GM04504 (cell line): ENCODE results near the gene ATAD1.
"Not testable (repeated sequence)": the region's sequence is repeated elsewhere in the genome, so short reads cannot be mapped to it uniquely, and the experiment has no call there.

ENCODE experiments used
- DNase-seq: peaks from one replicate; pipeline ENCODE4 v3.0.0-alpha.2; 2012; ENCODE audit warnings: low read depth

Gene ATAD1

DNA sequence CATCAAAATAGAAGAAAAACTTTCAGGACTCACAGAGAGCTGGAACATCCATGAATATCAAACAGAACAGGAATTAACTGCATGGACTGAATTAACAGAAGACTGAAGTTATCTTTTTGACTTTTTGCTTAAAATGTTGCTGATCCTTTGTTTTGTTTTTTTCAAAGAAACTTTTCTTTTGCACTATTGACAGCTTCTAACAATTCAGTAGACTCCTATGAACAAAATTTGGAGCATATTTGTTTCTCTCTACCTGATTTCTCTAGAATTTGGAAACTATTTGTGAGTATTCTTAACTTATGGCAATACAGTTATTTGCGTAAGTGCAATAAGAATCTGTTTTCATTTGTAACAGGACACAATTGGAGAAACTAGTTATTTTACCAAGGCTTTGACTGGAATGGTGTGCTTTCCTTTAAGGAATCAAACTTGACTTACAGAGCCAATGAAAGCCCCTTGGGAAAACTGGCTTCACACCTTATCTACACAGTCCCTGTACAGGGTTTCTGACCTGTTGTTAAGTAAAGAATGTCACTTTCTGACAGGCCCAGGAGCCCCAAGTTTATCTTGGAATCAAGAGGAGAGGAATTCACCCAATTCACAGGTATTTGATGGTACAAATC is 16.1 kb downstream of the ATAD1 start:
- DNase-seq, result not testable (repeated sequence)

DNA sequence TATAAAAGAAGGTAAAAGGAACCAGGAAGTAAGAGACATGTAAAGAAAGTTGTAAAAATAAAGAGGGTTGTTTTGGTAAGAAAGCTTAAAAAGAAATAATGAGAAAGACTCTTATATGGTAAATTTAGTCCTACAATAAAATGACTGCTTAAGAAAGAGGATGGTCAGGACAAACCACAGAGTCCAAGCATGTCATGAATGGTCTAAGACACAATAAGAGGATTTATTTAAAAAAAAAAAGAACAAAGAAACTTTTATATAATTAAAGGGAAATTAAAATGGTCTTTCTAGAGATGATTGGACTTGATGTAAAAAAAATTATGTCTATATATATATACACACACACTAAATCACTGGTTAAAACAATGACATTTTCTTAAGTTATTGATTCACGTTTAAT is 18.2 kb downstream of the ATAD1 start:
- DNase-seq, result no peak

DNA sequence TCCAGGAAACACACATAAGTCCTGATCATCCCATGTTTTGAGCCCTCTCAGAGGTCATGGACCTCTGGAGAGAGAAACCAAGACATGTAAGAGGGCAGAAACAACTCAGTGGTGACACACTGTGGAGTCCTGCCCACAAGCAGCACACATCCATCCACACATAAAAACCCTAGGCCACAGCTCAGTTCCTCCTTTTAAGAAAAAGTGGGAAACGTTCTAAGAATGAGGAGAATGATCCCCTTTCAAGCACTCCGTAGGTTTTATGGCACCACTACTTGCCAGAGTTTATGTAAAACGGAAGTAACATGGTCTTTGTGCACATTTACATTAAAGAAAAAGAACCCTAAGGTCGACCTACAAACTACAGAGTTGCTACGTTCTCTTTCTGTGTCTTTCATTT is 19.9 kb downstream of the ATAD1 start:
- no peak for DNase-seq

GRCh38 chr10:87794285-87794684 is 23.7 kb downstream of the ATAD1 start:
- DNase-seq, result no peak

- DNase-seq, result no peak
Measured at GRCh38 chr10:87790185-87790584, 27.8 kb downstream of the ATAD1 start.

DNA sequence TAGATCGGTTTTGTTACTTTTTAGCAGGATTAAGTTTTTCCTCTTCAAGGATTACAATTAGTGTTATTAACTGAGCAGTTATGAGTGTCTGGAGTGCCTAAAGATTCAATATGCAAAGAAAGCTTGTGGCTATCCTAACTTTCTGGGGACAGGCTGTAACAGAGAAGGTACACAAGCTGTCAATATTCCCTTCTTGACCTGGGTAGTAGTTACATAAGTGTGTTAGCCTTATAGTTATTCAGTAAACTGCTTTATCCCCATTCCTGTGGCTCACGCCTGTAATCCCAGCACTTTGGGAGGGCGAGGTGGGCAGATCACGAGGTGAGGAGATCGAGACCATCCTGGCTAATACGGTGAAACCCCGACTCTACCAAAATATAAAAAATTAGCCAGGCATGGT is 31.6 kb downstream of the ATAD1 start:
- DNase-seq, result no peak

GRCh38 chr10:87782721-87783120 is 35.3 kb downstream of the ATAD1 start:
- DNase-seq, result no peak

- DNase-seq, result no peak
Measured at GRCh38 chr10:87781545-87781944, 36.5 kb downstream of the ATAD1 start.

GRCh38 chr10:87776328-87776727 is 41.7 kb downstream of the ATAD1 start:
- DNase-seq, result no peak

DNA sequence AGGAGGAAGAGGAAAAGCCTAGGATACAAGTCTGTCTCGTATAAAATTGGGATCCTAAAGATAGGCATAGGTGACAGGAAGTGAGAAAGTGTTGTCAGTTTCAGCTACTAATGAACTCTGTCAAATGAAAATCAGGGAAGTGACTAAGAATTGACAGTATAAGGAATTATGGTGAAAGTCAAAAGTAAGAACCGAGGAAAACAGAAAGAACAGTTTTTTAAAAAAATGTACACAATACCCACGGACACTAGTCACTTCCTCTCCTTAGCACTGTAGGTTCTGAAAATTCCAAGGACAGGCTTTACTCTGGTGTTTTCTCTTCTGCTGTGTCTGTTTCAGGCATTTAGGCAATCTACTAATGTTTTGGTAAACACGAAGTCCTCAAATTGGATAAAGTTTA is 42.3 kb downstream of the ATAD1 start:
- DNase-seq, result no peak

GRCh38 chr10:87771871-87772500 is 46.0 kb downstream of the ATAD1 start:
- DNase-seq, result no peak

GRCh38 chr10:87767253-87767652 is 50.8 kb downstream of the ATAD1 start:
- no peak for DNase-seq

DNA sequence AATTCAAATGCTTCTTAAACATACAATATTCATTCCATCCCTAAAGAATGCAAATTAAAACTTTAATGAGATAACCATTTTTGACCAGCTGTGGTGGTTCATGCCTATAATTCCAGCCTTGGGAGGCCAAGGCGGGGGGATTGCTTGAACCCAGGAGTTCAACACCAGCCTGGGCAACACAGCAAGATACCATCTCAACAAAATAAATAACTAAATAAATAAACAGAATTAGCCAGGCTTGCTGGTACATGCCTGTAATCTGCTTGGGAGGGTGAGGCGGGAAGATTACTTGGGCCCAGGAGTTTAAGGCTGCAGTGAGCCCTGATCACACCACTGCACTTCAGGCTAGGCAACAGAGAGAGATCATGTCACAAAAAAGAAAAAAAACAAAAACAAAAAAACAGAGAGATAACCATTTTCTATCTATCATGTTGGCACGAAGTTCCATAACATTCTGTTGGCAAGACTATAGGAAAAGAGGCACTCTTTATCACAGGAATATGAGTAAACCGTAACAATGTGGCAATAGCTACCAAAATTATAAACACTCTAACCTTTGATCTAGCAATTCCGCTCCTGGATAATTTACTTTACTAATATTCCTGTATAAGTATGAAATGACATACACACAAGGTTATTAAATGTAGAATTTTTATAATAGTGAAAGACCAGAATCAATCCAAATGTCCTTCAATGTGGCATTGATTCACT is 52.2 kb downstream of the ATAD1 start:
- DNase-seq, result no peak

GRCh38 chr10:87764072-87764934 is 53.7 kb downstream of the ATAD1 start:
- no peak for DNase-seq

- no peak for DNase-seq
Measured at GRCh38 chr10:87763086-87763861, 54.8 kb downstream of the ATAD1 start.

DNA sequence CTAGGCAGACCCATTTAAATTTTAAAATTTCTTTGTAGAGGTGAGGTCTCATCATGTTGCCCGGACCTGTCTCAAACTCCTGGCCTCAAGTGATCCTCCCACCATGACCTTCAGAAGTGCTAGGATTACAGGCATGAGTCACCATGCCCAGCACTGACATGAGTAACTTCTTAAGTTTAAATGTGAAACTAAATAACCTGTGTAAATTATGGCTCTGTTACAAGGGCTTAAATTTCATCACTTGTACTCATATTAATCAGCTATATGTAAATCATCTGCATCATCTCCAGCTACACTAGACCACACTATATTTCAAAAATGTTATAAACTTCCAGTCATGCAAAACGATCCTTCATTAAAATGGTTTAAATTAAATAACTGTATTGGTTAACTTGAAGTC is 56.1 kb downstream of the ATAD1 start:
- DNase-seq, result peak; percentile 46

GRCh38 chr10:87761153-87761552 is 56.9 kb downstream of the ATAD1 start:
- DNase-seq, result no peak

DNA sequence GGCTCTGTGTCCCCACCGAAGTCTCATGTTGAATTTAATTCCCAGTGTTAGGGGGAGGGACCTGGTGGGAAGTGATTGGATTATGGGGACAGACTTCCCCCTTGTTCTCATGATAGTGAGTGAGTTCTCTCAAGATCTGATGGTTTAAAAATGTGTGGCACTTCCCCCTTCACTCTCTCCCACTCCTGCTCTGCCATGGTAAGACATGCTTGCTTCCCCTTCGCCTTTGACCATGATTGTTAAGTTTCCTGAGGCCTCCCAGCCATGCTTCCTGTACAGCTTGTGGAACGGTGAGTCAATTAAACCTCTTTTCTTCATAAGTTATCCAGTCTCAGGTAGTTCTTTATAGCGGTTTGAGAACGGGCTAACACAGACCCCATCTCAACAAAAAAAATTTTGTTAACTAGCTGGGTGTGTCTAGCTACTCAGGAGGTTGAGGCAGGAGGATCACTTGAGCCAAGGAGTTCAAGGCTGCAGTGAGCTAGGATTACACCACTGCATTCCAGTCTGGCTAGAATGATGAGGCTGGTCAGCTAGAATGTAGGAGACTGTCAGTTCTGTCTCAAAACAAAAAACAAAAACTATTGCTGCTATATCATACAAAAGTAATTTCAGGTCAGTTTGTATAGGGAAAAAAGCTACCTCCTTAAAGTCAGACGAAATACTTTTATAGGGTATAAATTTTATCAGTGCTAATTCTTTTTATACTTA is 57.7 kb downstream of the ATAD1 start:
- no peak for DNase-seq

GRCh38 chr10:87759551-87759950 is 58.5 kb downstream of the ATAD1 start:
- no peak for DNase-seq

GRCh38 chr10:87757685-87758084 is 60.3 kb downstream of the ATAD1 start:
- no peak for DNase-seq
